Astrocyte of the spinal cord (primary cell): ENCODE results near the gene EXOC6B.

Experiments used
- DNase-seq: peaks from one replicate; pipeline ENCODE4 v3.0.0; 2011; ENCODE audit warnings: low read depth, low spot score
- H3K4me3 ChIP-seq: 2 replicates; pipeline ENCODE4 v1.5.1; 2011; ENCODE audit warnings: low read depth, mild to moderate bottlenecking, low read length, moderate library complexity
- in situ Hi-C: cut with HindIII; loops from 2 replicates; pipeline ENCODE4 v1.10.0; 2017; ENCODE audit warnings: low sequenced_read_pairs
- TF ChIP-seq, protein P1 (sequence below): IDR thresholded peaks from 2 replicates; pipeline ENCODE4 v1.5.1; 2012; ENCODE audit warnings: low read depth, mild to moderate bottlenecking, low read length, inconsistent platforms

The EXOC6B gene

DNA sequence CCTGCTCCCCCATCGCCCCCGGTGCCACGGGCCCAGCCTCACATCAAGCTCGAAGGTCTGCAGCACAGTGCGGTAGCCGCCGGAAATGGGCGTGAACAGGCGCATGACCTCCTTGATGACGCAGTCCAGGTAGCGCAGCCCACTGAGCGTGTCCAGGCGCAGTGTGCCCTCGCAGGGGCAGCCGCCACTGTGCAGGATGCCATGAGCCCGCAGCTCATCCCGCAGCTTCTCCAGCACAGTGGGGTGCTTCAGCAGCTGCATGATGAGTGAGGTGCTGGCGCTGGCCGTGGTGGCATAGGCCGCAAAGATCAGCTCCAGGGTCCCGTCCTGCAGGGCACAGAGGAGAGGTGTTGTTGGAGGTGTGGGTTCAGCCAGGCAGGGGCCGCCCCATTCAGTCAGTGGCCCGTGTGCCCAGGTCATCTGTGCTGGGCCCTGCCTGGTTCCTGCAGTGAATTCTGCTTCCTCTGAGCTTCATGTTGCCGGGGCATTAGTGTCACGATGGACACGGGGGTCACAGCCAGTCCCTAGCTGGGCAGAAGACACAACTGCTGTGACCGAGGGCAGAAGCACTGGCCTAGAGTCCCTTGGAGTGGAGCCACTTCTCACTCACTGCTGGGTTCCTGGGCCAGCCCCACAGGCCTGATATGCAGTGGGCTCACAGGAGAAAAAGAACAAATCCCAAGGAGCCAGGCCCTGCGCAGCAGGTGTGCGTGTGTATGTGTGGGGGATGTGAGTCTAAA is 692.7 kb downstream of the EXOC6B start:
- no peak overlapping the region for H3K4me3 ChIP-seq
- TF ChIP-seq, protein P1, sequence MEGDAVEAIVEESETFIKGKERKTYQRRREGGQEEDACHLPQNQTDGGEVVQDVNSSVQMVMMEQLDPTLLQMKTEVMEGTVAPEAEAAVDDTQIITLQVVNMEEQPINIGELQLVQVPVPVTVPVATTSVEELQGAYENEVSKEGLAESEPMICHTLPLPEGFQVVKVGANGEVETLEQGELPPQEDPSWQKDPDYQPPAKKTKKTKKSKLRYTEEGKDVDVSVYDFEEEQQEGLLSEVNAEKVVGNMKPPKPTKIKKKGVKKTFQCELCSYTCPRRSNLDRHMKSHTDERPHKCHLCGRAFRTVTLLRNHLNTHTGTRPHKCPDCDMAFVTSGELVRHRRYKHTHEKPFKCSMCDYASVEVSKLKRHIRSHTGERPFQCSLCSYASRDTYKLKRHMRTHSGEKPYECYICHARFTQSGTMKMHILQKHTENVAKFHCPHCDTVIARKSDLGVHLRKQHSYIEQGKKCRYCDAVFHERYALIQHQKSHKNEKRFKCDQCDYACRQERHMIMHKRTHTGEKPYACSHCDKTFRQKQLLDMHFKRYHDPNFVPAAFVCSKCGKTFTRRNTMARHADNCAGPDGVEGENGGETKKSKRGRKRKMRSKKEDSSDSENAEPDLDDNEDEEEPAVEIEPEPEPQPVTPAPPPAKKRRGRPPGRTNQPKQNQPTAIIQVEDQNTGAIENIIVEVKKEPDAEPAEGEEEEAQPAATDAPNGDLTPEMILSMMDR: no peak
- DNase-seq: no peak
- in situ Hi-C loops: no loop called here

- DNase-seq: no peak
- in situ Hi-C loops: no loop called here
- TF ChIP-seq, protein P1: no peak
- no peak overlapping the region for H3K4me3 ChIP-seq
These were observed 693.7 kb downstream of the EXOC6B start for GRCh38 chr2:72131916-72132841.

- H3K4me3 ChIP-seq: no peak overlapping the region
- DNase-seq: no peak
- in situ Hi-C loops: no loop called here
These were observed 694.4 kb downstream of the EXOC6B start for GRCh38 chr2:72131371-72131891.

GRCh38 chr2:72130659-72131360 is 695.0 kb downstream of the EXOC6B start:
- no peak overlapping the region for H3K4me3 ChIP-seq
- DNase-seq: no peak
- in situ Hi-C loops: no loop called here
- TF ChIP-seq, protein P1: no peak

More at GRCh38 chr2:72131371-72131891, 694.4 kb downstream of the EXOC6B start:
- TF ChIP-seq, protein P1: no peak

- DNase-seq: no peak
- TF ChIP-seq, protein P1: no peak
- no peak overlapping the region for H3K4me3 ChIP-seq
- in situ Hi-C loops: no loop called here
These were observed 696.0 kb downstream of the EXOC6B start for GRCh38 chr2:72129681-72130340.

- in situ Hi-C loops: no loop called here
- no peak for DNase-seq
- TF ChIP-seq, protein P1: no peak
- no peak overlapping the region for H3K4me3 ChIP-seq
These were observed 697.0 kb downstream of the EXOC6B start for GRCh38 chr2:72128843-72129227.
